GM12892 (cell line): ENCODE data around the gene DOK4.

ENCODE experiments used
- POLR2A ChIP-seq: IDR thresholded peaks from 2 replicates; pipeline ENCODE4 v1.6.1; 2011; ENCODE audit warnings: low read depth, low read length, control low read depth
- TAF1 ChIP-seq: IDR thresholded peaks from 2 replicates; pipeline ENCODE4 v1.6.1; 2011; ENCODE audit warnings: low read depth, mild to moderate bottlenecking, control low read depth, low read length, borderline replicate concordance

- TF ChIP-seq POLR2A (no peak), TAF1 (no peak)
Measured at GRCh38 chr16:57503366-57503765, 17.1 kb upstream of the DOK4 start.
